Liver (tissue), 9 donors: Measurements from ENCODE around the gene GLIS1. TPM values are rescaled to one million over a fixed set of nuclear protein-coding genes. Genes with fewer than 3 reads are reported as not detected.

Experiments
- DNase-seq: peaks from one replicate; pipeline ENCODE4 v3.0.0-alpha.2; 2017; ENCODE audit warnings: low spot score
- H3K27ac ChIP-seq, 2 donors: one replicate each; pipeline ENCODE4 v1.7.0; 2013; ENCODE audit warnings: inconsistent platforms in 2 of 2, low read length in 2 of 2, control low read depth in 1 of 2, low read depth in 1 of 2, mild to moderate bottlenecking in 1 of 2
- H3K27me3 ChIP-seq, 4 donors: one replicate each; pipeline versions ENCODE4 v1.6.1 to v1.7.0; 2013; ENCODE audit warnings: low read length in 3 of 4, inconsistent platforms in 1 of 4, mild to moderate bottlenecking in 1 of 4, moderate library complexity in 1 of 4; ENCODE audit not compliant: control insufficient read depth in 4 of 4, insufficient read depth in 4 of 4
- H3K36me3 ChIP-seq, 4 donors: one replicate each; pipeline versions ENCODE4 v1.6.1 to v1.7.0; 2013; ENCODE audit warnings: low read length in 3 of 4, mild to moderate bottlenecking in 3 of 4, low read depth in 1 of 4, moderate library complexity in 1 of 4; ENCODE audit not compliant: control insufficient read depth in 4 of 4, insufficient read depth in 3 of 4
- H3K4me1 ChIP-seq, 4 donors: one replicate each; pipeline versions ENCODE4 v1.6.1 to v1.7.0; 2013; ENCODE audit warnings: low read length in 3 of 4, mild to moderate bottlenecking in 3 of 4, moderate library complexity in 1 of 4; ENCODE audit not compliant: control insufficient read depth in 4 of 4, insufficient read depth in 4 of 4
- H3K4me3 ChIP-seq, 3 donors: one replicate each; pipeline versions ENCODE4 v1.6.1 to v1.7.0; 2013; ENCODE audit warnings: low read length in 3 of 3, control low read depth in 1 of 3, low read depth in 1 of 3, mild to moderate bottlenecking in 1 of 3
- H3K9ac ChIP-seq, 2 donors: one replicate each; pipeline ENCODE4 v1.7.0; 2013; ENCODE audit warnings: low read length in 2 of 2, mild to moderate bottlenecking in 2 of 2, moderate library complexity in 2 of 2, control low read depth in 1 of 2, low read depth in 1 of 2
- H3K9me3 ChIP-seq, 4 donors: one replicate each; pipeline versions ENCODE4 v1.6.1 to v1.7.0; 2013; ENCODE audit warnings: low read length in 3 of 4; ENCODE audit not compliant: control insufficient read depth in 4 of 4
- ATF3 ChIP-seq: IDR thresholded peaks from 2 replicates; pipeline ENCODE4 v1.6.1; 2016; ENCODE audit warnings: antibody characterized with exemption
- FOXA1 ChIP-seq: IDR thresholded peaks from 2 replicates; pipeline ENCODE4 v1.6.1; 2016; ENCODE audit warnings: antibody characterized with exemption
- FOXA2 ChIP-seq: IDR thresholded peaks from 2 replicates; pipeline ENCODE4 v1.6.1; 2016; ENCODE audit warnings: antibody characterized with exemption
- GABPA ChIP-seq, 2 donors: IDR thresholded peaks in 1 of 2; conservative IDR thresholded peaks in 1 of 2; 2 replicates each; pipeline ENCODE4 v1.6.1; 2016; ENCODE audit warnings: antibody characterized with exemption in 2 of 2, mild to moderate bottlenecking in 1 of 2, moderate library complexity in 1 of 2
- HNF4A ChIP-seq, 2 donors: conservative IDR thresholded peaks; 2 replicates each; pipeline ENCODE4 v1.6.1; 2016; ENCODE audit warnings: antibody characterized with exemption in 2 of 2, mild to moderate bottlenecking in 2 of 2
- HNF4G ChIP-seq: IDR thresholded peaks from 2 replicates; pipeline ENCODE4 v1.6.1; 2016; ENCODE audit warnings: antibody characterized with exemption
- JUND ChIP-seq, 2 donors: IDR thresholded peaks; 2 replicates each; pipeline ENCODE4 v1.6.1; 2016; ENCODE audit warnings: antibody characterized with exemption in 2 of 2
- MAX ChIP-seq: IDR thresholded peaks from 2 replicates; pipeline ENCODE4 v1.6.1; 2016; ENCODE audit warnings: antibody characterized with exemption
- NR2F2 ChIP-seq: IDR thresholded peaks from 2 replicates; pipeline ENCODE4 v1.6.1; 2016; ENCODE audit warnings: antibody characterized with exemption
- RAD21 ChIP-seq, 2 donors: IDR thresholded peaks; 2 replicates each; pipeline ENCODE4 v1.6.1; 2016; ENCODE audit warnings: antibody characterized with exemption in 2 of 2, mild to moderate bottlenecking in 2 of 2
- RXRA ChIP-seq, 2 donors: IDR thresholded peaks; 2 replicates each; pipeline ENCODE4 v1.6.1; 2017 to 2018; ENCODE audit warnings: antibody characterized with exemption in 2 of 2, mild to moderate bottlenecking in 1 of 2
- TAF1 ChIP-seq: conservative IDR thresholded peaks from 2 replicates; pipeline ENCODE4 v1.6.1; 2016; ENCODE audit warnings: antibody characterized with exemption, mild to moderate bottlenecking
- ZBTB33 ChIP-seq: IDR thresholded peaks from 2 replicates; pipeline ENCODE4 v1.6.1; 2016; ENCODE audit warnings: antibody characterized with exemption
- WGBS: extraction: QIAGEN DNeasy Blood & Tissue Kit; methylation state at CpG from one replicate; pipeline ENCODE4 v1.1.7; 2013; 5-methylcytosine and 5-hydroxymethylcytosine counted together
- polyA plus RNA-seq, 2 donors: library from polyadenylated mRNA; stranded (reverse) in 1 of 2; unstranded in 1 of 2; fragments of 200-250 nt in 1 of 2; fragments of >200 nt in 1 of 2; fragmentation: Nextera tagmentation in 1 of 2; extraction: Ambion mirVana in 1 of 2; gene quantifications; one replicate each; pipeline versions ENCODE4 v1.2.1 to v1.2.3, GENCODE V29; 2013 to 2015
- total RNA-seq, 2 donors: library from RNA; depleted of rRNA; stranded (reverse); fragments of >200 nt; gene quantifications; one replicate each; pipeline ENCODE4 v1.2.3, GENCODE V29; 2014
- TF ChIP-seq, protein P1 (sequence below): fragments of 150-350 bp; IDR thresholded peaks from 2 replicates; pipeline ENCODE4 v1.5.1; 2017; ENCODE audit warnings: improper control_type of control experiment, low read depth, low read length; ENCODE audit not compliant: missing input control
- donor health status: healthy.
- donor health status: healthy.
- donor health status: healthy.
- donor health status: healthy.
- donor health status: healthy.

GLIS1 gene
- total and polyA plus RNA-seq, 4 donors = under 0.01 to 0.05 TPM; not detected in 2

DNA sequence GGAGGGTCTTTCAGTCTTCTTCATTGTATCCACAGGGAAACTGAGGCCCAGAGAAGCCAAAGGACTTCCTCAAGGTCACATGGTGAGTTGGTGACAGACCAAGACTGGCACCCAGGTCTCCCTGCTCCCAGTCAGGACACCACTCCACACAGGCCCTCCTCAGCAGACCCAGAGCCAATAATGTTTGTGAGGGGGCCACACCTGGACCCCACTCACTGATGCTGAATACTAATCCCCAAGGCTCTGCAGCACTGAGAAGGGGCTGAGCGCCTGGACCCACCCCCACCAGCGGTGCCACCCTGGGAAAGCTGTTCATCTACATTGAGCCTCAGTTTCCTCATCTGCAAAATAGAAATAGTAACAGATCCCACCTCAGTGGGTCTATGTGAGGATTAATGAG lies 79.5 kb downstream of the GLIS1 start (continued):
- TF ChIP-seq MAX (no peak), NR2F2 (no peak), JUND (IDR thresholded peaks at IDR 0.05) (no peak)

- no peaks in the 10 kb centered on the region for H3K9me3 ChIP-seq
- H3K27ac ChIP-seq = no peak overlapping the region
- WGBS = 81% methylated on average over 8 of the region's 8 CpGs
- no peak overlapping the region for H3K9ac ChIP-seq
- TF ChIP-seq HNF4A (conservative IDR thresholded peaks at IDR 0.05) = no peak
- no peak for TF ChIP-seq RAD21 (IDR thresholded peaks at IDR 0.05)
- peaks cover 0 to 5% (median 0%) of the 10 kb centered on the region in 4 donors for H3K27me3 ChIP-seq
- H3K4me1 ChIP-seq = peaks cover 0 to 2% (median 0%) of the 10 kb centered on the region in 4 donors
- DNase-seq = no peak
- H3K4me3 ChIP-seq = no peak overlapping the region
- H3K36me3 ChIP-seq = no peaks in the 10 kb centered on the region
Observed at GRCh38 chr1:53658489-53659230, 80.3 kb downstream of the GLIS1 start.

DNA sequence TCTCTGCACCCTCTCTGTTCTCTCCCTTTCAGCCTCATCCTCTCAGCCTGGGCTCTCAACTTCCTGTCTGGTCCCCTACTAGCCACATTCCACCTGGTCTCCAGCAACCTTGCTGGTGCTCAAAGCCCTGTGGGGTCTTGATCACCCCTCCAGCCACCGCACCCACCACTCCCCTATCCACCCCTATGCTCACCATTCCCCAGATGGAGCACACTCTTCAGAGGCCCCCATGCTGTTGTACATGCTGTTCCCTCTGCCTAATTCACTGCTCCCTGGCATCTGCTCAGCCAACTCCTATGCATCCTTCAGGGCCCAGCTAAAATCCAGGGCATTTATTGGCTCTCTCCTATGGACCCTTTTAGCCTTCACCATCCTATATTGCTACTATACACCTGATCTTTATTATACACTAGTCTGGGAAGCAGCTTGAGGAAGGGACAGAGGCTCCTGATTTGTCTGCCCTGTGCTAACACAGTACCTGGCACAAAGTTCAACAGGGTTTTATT lies 81.0 kb downstream of the GLIS1 start:
- Histone ChIP-seq H3K9me3 (no peaks in the 10 kb centered on the region), H3K27me3 (peaks cover 0 to 5% (median 0%) of the 10 kb centered on the region in 4 donors), H3K4me3 (no peak overlapping the region), H3K36me3 (no peaks in the 10 kb centered on the region), H3K4me1 (peaks cover 0 to 2% (median 0%) of the 10 kb centered on the region in 4 donors), H3K9ac (no peak overlapping the region), H3K27ac (no peak overlapping the region)
- TF ChIP-seq FOXA1 (no peak), ZBTB33 (no peak), GABPA (IDR thresholded peaks at IDR 0.05 in 1 of 2, conservative IDR thresholded peaks at IDR 0.05 in 1 of 2) (no peak), ATF3 (no peak), FOXA2 (no peak), RXRA (IDR thresholded peaks at IDR 0.05) (no peak), RAD21 (IDR thresholded peaks at IDR 0.05) (no peak), HNF4G (no peak), TAF1 (no peak)
- TF ChIP-seq, protein P1, sequence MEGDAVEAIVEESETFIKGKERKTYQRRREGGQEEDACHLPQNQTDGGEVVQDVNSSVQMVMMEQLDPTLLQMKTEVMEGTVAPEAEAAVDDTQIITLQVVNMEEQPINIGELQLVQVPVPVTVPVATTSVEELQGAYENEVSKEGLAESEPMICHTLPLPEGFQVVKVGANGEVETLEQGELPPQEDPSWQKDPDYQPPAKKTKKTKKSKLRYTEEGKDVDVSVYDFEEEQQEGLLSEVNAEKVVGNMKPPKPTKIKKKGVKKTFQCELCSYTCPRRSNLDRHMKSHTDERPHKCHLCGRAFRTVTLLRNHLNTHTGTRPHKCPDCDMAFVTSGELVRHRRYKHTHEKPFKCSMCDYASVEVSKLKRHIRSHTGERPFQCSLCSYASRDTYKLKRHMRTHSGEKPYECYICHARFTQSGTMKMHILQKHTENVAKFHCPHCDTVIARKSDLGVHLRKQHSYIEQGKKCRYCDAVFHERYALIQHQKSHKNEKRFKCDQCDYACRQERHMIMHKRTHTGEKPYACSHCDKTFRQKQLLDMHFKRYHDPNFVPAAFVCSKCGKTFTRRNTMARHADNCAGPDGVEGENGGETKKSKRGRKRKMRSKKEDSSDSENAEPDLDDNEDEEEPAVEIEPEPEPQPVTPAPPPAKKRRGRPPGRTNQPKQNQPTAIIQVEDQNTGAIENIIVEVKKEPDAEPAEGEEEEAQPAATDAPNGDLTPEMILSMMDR = no peak
- DNase-seq = no peak
- WGBS = 93% methylated on average over 1 of the region's 1 CpG
